ENCODE measurements around the gene FBXL19. TPM values are rescaled to one million over a fixed set of nuclear protein-coding genes. Genes with fewer than 3 reads are reported as not detected.

The FBXL19 gene
- total and polyA plus RNA-seq, 2 of the 13 experiments (the other 11 are each of a cell fraction or from before 2014, with no cell fraction given) = 6.0 to 13.7 TPM

DNA sequence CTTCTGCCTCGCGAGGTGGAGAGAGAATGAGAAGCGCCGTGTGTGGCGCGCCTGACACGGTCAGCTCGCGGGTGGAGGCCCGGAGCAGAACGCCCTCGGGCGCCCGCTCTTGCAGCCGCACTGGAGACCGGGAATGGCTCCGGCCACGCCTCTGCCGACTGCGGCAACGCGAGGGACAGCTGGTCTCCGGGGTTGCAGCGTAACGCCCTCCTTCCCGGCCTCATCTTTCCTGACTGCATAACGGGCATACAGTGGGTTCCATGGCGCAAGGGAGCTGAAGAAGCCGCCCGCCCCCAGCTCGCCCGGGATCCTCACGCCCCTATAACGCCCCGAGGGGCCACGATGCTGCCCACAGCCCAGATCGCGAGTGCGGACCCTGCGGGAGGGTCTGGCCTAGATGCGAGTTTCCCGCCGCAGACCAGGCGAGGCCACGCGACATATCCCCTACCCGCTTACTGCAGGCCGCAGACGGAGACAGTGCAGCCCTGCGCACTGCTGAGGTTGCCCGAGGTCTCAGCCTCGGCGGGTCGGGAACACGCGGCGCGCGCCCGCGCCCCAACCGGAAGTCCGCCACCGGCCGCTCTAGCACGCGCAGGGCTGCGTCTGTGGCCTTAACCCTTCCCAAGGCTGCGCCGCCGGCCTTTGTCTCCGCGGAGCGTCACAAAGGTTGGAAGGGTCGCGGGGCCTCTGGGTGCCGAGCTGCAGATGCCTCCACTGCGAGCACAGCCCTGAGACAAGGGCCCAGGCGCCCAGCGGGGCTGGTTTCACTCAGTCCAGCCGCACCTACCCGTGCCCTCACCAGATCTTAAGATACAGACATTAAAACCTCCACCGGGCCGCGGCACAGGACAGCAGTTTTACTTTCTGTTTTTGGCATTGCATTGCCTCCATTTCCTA, 48.3 kb upstream of the FBXL19 start (continued):
- TF ChIP-seq, protein P1, sequence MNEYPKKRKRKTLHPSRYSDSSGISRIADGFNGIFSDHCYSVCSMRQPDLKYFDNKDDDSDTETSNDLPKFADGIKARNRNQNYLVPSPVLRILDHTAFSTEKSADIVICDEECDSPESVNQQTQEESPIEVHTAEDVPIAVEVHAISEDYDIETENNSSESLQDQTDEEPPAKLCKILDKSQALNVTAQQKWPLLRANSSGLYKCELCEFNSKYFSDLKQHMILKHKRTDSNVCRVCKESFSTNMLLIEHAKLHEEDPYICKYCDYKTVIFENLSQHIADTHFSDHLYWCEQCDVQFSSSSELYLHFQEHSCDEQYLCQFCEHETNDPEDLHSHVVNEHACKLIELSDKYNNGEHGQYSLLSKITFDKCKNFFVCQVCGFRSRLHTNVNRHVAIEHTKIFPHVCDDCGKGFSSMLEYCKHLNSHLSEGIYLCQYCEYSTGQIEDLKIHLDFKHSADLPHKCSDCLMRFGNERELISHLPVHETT (CRISPR knock-in tag; conservative IDR thresholded peaks at IDR 0.05) = peak; percentile 97
- TF ChIP-seq ZNF264 (CRISPR knock-in tag; IDR thresholded peaks at IDR 0.05) (peak; percentile 97), TP53 (CRISPR knock-in tag; conservative IDR thresholded peaks at IDR 0.05) (peak; percentile 93), GLI4 (CRISPR knock-in tag; IDR thresholded peaks at IDR 0.05; ENCODE audit: borderline replicate concordance) (peak; percentile 18; the same call in 1 of the 2 replicates), NONO (IDR thresholded peaks at IDR 0.05) (no peak), NONO (CRISPR knock-in tag; conservative IDR thresholded peaks at IDR 0.05) (peak; percentile 100), ZNF598 (CRISPR knock-in tag; IDR thresholded peaks at IDR 0.05; ENCODE audit: borderline replicate concordance) (peak; percentile 96), PAX8 (CRISPR knock-in tag; IDR thresholded peaks at IDR 0.05; ENCODE audit: borderline replicate concordance) (peak; percentile 95; the same call in 1 of the 2 replicates), KDM5A (IDR thresholded peaks at IDR 0.05; ENCODE audit: borderline replicate concordance, low read length) (peak; percentile 84), FOXA3 (CRISPR knock-in tag; IDR thresholded peaks at IDR 0.05) (peak; percentile 88)
- TF ChIP-seq, protein P2, sequence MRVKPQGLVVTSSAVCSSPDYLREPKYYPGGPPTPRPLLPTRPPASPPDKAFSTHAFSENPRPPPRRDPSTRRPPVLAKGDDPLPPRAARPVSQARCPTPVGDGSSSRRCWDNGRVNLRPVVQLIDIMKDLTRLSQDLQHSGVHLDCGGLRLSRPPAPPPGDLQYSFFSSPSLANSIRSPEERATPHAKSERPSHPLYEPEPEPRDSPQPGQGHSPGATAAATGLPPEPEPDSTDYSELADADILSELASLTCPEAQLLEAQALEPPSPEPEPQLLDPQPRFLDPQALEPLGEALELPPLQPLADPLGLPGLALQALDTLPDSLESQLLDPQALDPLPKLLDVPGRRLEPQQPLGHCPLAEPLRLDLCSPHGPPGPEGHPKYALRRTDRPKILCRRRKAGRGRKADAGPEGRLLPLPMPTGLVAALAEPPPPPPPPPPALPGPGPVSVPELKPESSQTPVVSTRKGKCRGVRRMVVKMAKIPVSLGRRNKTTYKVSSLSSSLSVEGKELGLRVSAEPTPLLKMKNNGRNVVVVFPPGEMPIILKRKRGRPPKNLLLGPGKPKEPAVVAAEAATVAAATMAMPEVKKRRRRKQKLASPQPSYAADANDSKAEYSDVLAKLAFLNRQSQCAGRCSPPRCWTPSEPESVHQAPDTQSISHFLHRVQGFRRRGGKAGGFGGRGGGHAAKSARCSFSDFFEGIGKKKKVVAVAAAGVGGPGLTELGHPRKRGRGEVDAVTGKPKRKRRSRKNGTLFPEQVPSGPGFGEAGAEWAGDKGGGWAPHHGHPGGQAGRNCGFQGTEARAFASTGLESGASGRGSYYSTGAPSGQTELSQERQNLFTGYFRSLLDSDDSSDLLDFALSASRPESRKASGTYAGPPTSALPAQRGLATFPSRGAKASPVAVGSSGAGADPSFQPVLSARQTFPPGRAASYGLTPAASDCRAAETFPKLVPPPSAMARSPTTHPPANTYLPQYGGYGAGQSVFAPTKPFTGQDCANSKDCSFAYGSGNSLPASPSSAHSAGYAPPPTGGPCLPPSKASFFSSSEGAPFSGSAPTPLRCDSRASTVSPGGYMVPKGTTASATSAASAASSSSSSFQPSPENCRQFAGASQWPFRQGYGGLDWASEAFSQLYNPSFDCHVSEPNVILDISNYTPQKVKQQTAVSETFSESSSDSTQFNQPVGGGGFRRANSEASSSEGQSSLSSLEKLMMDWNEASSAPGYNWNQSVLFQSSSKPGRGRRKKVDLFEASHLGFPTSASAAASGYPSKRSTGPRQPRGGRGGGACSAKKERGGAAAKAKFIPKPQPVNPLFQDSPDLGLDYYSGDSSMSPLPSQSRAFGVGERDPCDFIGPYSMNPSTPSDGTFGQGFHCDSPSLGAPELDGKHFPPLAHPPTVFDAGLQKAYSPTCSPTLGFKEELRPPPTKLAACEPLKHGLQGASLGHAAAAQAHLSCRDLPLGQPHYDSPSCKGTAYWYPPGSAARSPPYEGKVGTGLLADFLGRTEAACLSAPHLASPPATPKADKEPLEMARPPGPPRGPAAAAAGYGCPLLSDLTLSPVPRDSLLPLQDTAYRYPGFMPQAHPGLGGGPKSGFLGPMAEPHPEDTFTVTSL (CRISPR knock-in tag; IDR thresholded peaks at IDR 0.05; ENCODE audit: borderline replicate concordance) = peak; percentile 50; the same call in 1 of the 2 replicates
- TF ChIP-seq, protein P3, sequence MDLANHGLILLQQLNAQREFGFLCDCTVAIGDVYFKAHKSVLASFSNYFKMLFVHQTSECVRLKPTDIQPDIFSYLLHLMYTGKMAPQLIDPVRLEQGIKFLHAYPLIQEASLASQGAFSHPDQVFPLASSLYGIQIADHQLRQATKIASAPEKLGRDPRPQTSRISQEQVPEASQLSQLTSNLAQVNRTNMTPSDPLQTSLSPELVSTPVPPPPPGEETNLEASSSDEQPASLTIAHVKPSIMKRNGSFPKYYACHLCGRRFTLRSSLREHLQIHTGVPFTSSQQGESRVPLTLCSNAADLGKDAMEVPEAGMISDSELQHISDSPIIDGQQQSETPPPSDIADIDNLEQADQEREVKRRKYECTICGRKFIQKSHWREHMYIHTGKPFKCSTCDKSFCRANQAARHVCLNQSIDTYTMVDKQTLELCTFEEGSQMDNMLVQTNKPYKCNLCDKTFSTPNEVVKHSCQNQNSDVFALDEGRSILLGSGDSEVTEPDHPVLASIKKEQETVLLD (CRISPR knock-in tag; IDR thresholded peaks at IDR 0.05; ENCODE audit: low read depth) = peak; percentile 86
- TF ChIP-seq, protein P4, sequence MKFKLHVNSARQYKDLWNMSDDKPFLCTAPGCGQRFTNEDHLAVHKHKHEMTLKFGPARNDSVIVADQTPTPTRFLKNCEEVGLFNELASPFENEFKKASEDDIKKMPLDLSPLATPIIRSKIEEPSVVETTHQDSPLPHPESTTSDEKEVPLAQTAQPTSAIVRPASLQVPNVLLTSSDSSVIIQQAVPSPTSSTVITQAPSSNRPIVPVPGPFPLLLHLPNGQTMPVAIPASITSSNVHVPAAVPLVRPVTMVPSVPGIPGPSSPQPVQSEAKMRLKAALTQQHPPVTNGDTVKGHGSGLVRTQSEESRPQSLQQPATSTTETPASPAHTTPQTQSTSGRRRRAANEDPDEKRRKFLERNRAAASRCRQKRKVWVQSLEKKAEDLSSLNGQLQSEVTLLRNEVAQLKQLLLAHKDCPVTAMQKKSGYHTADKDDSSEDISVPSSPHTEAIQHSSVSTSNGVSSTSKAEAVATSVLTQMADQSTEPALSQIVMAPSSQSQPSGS (CRISPR knock-in tag; IDR thresholded peaks at IDR 0.05) = peak; percentile 98
- TF ChIP-seq, protein P5, sequence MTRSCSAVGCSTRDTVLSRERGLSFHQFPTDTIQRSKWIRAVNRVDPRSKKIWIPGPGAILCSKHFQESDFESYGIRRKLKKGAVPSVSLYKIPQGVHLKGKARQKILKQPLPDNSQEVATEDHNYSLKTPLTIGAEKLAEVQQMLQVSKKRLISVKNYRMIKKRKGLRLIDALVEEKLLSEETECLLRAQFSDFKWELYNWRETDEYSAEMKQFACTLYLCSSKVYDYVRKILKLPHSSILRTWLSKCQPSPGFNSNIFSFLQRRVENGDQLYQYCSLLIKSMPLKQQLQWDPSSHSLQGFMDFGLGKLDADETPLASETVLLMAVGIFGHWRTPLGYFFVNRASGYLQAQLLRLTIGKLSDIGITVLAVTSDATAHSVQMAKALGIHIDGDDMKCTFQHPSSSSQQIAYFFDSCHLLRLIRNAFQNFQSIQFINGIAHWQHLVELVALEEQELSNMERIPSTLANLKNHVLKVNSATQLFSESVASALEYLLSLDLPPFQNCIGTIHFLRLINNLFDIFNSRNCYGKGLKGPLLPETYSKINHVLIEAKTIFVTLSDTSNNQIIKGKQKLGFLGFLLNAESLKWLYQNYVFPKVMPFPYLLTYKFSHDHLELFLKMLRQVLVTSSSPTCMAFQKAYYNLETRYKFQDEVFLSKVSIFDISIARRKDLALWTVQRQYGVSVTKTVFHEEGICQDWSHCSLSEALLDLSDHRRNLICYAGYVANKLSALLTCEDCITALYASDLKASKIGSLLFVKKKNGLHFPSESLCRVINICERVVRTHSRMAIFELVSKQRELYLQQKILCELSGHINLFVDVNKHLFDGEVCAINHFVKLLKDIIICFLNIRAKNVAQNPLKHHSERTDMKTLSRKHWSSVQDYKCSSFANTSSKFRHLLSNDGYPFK (CRISPR knock-in tag; IDR thresholded peaks at IDR 0.05; ENCODE audit: borderline replicate concordance) = peak; percentile 98

All from HepG2 (cell line).